NCI-H2196 treated with DMSO at 0.1 percent for 48 hours (cell line): ENCODE data around the gene TSSK3.

ENCODE experiments used
- DNase-seq: peaks from one replicate; lab custom pipeline; 2025; ENCODE audit not compliant: unreplicated experiment; lab: John Stamatoyannopoulos, UW

The TSSK3 gene

GRCh38 chr1:32362474-32363313 lies at the start of gene TSSK3, which contains the start of gene FAM229A:
TSS of gene TSSK3 (plus strand) at chr1:32362539. CDS start at chr1:32362702, 163 bp downstream.
TSS of gene FAM229A (minus strand) at chr1:32362485. CDS start at chr1:32362091, 394 bp downstream.
- no peak for DNase-seq

GRCh38 chr1:32316903-32317277 lies 45.4 kb upstream of the TSSK3 start:
- no peak for DNase-seq

- DNase-seq, result no peak
Observed at GRCh38 chr1:32318127-32318869, 44.0 kb upstream of the TSSK3 start.

GRCh38 chr1:32321712-32322291 lies 40.5 kb upstream of the TSSK3 start:
- no peak for DNase-seq

GRCh38 chr1:32327204-32327603 lies 35.1 kb upstream of the TSSK3 start:
- no peak for DNase-seq

GRCh38 chr1:32329931-32330466 lies 32.3 kb upstream of the TSSK3 start:
- DNase-seq, result no peak

- no peak for DNase-seq
Observed at GRCh38 chr1:32330558-32331151, 31.7 kb upstream of the TSSK3 start.

GRCh38 chr1:32331549-32331948 lies 30.8 kb upstream of the TSSK3 start:
- no peak for DNase-seq

- DNase-seq, result no peak
Observed at GRCh38 chr1:32332290-32333079, 29.9 kb upstream of the TSSK3 start.

GRCh38 chr1:32333251-32333963 lies 28.9 kb upstream of the TSSK3 start:
- DNase-seq, result no peak

- DNase-seq, result no peak
Observed at GRCh38 chr1:32334274-32334861, 28.0 kb upstream of the TSSK3 start.

GRCh38 chr1:32334864-32335534 lies 27.3 kb upstream of the TSSK3 start:
- DNase-seq, result peak; percentile 18

GRCh38 chr1:32335535-32335789 lies 26.9 kb upstream of the TSSK3 start:
- no peak for DNase-seq

- DNase-seq, result peak; percentile 58
Observed at GRCh38 chr1:32335790-32336590, 26.3 kb upstream of the TSSK3 start, which contains the start of gene MARCKSL1. TSS of gene MARCKSL1 (minus strand) at chr1:32336233. CDS start at chr1:32336033, 200 bp downstream.

GRCh38 chr1:32336591-32336932 lies 25.8 kb upstream of the TSSK3 start:
- DNase-seq, result no peak

- DNase-seq, result no peak
Observed at GRCh38 chr1:32336963-32337675, 25.2 kb upstream of the TSSK3 start.

- DNase-seq, result peak; percentile 30
Observed at GRCh38 chr1:32337855-32338636, 24.3 kb upstream of the TSSK3 start.
